Measurements from ENCODE around the gene NRF1. TPM values are rescaled to one million over a fixed set of nuclear protein-coding genes. Genes with fewer than 3 reads are reported as not detected.

NRF1 gene
- total and polyA plus RNA-seq, 10 of the 15 experiments (the other 5 are each of a cell fraction or from before 2014, with no cell fraction given): 3.5 to 23.1 (median 13.5) TPM

DNA sequence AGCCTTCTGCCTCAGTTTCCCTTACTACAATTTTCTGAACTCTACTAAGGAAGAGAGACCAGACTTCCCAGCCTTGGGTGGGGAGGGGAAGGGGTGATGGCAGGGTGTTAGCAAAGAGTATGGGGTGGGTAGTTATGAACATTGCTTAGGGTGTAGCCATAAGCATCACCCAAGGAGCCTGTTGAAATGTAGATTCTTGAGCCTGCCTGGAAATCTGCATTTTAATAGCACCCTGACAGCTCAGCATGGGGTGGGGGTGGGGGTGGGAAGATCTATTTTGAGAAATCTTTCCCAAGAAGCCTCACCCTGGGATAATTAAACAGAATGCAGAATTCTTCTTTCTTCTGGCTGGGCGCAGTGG lies 164.8 kb downstream of the NRF1 start:
- H4K20me1 ChIP-seq (ENCODE audit: control insufficient read depth, insufficient read depth): no peaks in the 10 kb centered on the region
- no TSS peak for BruUV-seq (replicated peaks)
- no peaks in the 10 kb centered on the region for H3K79me2 ChIP-seq (ENCODE audit: control insufficient read depth, insufficient read depth, low read length)
- no peak overlapping the region for H3K27ac ChIP-seq (ENCODE audit: control insufficient read depth, insufficient read depth)
- no peak overlapping the region for H2AFZ ChIP-seq (ENCODE audit: control insufficient read depth, low read depth, low read length)
- ChIA-PET POLR2A (no interaction called here), CTCF (no interaction called here), RAD21 (ENCODE audit: unreplicated experiment) (no interaction called here), SMC1A (ENCODE audit: uncharacterized antibody, unreplicated experiment) (no interaction called here)
- no peak for DNase-seq (ENCODE audit: low read depth, low spot score)
- no peak overlapping the region for H3K4me2 ChIP-seq (ENCODE audit: control insufficient read depth, insufficient read depth)
- peaks cover 5% of the 10 kb centered on the region for H3K4me1 ChIP-seq (ENCODE audit: control insufficient read depth, insufficient read depth, low read length)
- in situ Hi-C loops (cut with MboI) (no loop called here), intact Hi-C loops (cut with micrococcal nuclease; ENCODE audit: unreplicated experiment) (no loop called here)
- no peak for FAIRE-seq
- ATAC-seq: no peak
- 8% methylated on average over 1 of the region's 1 CpG for WGBS (ENCODE audit: insufficient coverage, insufficient replicate concordance, low lambda C conversion rate, missing lambda C conversion rate)
- no peak overlapping the region for H3K9ac ChIP-seq (ENCODE audit: control insufficient read depth, insufficient read depth, low read length)
- no peaks in the 10 kb centered on the region for H3K36me3 ChIP-seq (ENCODE audit: control insufficient read depth in 2 of 2, insufficient read depth in 2 of 2, low read length in 1 of 2)
- peaks cover 8 to 11% of the 10 kb centered on the region in 2 experiments for H3K27me3 ChIP-seq (replicated peaks in 1 of 2; ENCODE audit: control insufficient read depth in 2 of 2, insufficient read depth in 2 of 2, low read length in 1 of 2)
- no peak for TF ChIP-seq NR2C1 (IDR thresholded peaks at IDR 0.05)
- no peak for TF ChIP-seq SIN3A (IDR thresholded peaks at IDR 0.05; ENCODE audit: low read depth, low read length)
- no peak overlapping the region for H3K4me3 ChIP-seq
- H3K9me3 ChIP-seq (replicated peaks; ENCODE audit: control insufficient read depth, insufficient read depth, low read length): no peaks in the 10 kb centered on the region

DNA sequence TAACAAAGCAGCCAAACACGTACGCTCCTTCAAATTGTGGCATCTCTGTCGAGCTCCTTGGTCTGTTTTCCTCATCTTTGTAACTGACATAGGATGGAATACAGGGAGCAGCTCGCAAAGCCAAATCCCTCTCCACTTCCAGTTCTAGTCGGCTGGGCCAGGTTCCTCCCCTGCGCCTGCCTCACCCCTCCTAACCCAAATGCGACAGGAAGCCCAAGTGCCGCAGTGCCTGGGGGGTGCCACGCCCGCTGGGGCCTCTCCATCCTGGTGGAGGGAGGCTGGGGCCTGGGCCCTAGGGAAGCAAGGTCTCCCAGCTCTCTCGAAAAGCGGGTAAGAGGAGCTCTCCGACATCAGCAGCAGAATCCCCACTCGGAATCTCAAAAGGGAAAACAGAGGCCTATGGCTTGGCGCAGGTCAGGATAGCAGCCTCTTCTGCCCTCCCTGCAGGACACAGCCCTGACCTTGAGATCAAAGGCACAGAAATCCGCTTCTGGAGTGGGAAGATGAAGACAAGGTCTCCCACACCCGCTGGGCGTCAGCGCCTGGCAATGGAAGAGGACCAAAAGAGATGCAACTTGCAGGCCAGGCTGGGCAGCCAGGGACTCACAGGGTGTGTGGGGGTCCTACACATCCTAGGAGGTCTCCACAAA lies 165.8 kb downstream of the NRF1 start:
- Histone ChIP-seq H3K27me3 (replicated peaks in 1 of 2; ENCODE audit: control insufficient read depth in 2 of 2, insufficient read depth in 2 of 2, low read length in 1 of 2) (peaks cover 12 to 20% of the 10 kb centered on the region in 2 experiments), H3K36me3 (ENCODE audit: control insufficient read depth in 2 of 2, insufficient read depth in 2 of 2, low read length in 1 of 2) (no peaks in the 10 kb centered on the region), H3K9ac (ENCODE audit: control insufficient read depth, insufficient read depth, low read length) (no peak overlapping the region), H3K4me3 (no peak overlapping the region), H3K4me2 (ENCODE audit: control insufficient read depth, insufficient read depth) (no peak overlapping the region), H2AFZ (ENCODE audit: control insufficient read depth, low read depth, low read length) (no peak overlapping the region), H3K27ac (ENCODE audit: control insufficient read depth, insufficient read depth) (no peak overlapping the region), H4K20me1 (ENCODE audit: control insufficient read depth, insufficient read depth) (no peaks in the 10 kb centered on the region), H3K9me3 (replicated peaks; ENCODE audit: control insufficient read depth, insufficient read depth, low read length) (no peaks in the 10 kb centered on the region), H3K79me2 (ENCODE audit: control insufficient read depth, insufficient read depth, low read length) (no peaks in the 10 kb centered on the region), H3K4me1 (ENCODE audit: control insufficient read depth, insufficient read depth, low read length) (peaks cover 7% of the 10 kb centered on the region)
- SMC1A ChIA-PET (ENCODE audit: uncharacterized antibody, unreplicated experiment): no interaction called here
- POLR2A ChIA-PET: no interaction called here
- RAD21 ChIA-PET (ENCODE audit: unreplicated experiment): no interaction called here
- intact Hi-C loops (cut with micrococcal nuclease; ENCODE audit: unreplicated experiment) (no loop called here), in situ Hi-C loops (cut with MboI) (no loop called here)
- CTCF ChIA-PET: no interaction called here
- no TSS peak for BruUV-seq (replicated peaks)
- FAIRE-seq: no peak
- WGBS (ENCODE audit: insufficient coverage, insufficient replicate concordance, low lambda C conversion rate, missing lambda C conversion rate): 67% methylated on average over 19 of the region's 19 CpGs
- DNase-seq (ENCODE audit: low read depth, low spot score): no peak
- ATAC-seq: no peak
- no peak for TF ChIP-seq SRF (IDR thresholded peaks at IDR 0.05; ENCODE audit: low read depth in 2 of 2, low read length in 2 of 2)
- TF ChIP-seq JUND (IDR thresholded peaks at IDR 0.05; ENCODE audit: low read depth, low read length): no peak
- no peak for TF ChIP-seq NFYB (IDR thresholded peaks at IDR 0.05; ENCODE audit: insufficient read depth, low read depth, low read length)
